ENCODE results near the gene CEMP1.
"Not testable (repeated sequence)": the region's sequence is repeated elsewhere in the genome, so short reads cannot be mapped to it uniquely, and the experiment has no call there.

DNA sequence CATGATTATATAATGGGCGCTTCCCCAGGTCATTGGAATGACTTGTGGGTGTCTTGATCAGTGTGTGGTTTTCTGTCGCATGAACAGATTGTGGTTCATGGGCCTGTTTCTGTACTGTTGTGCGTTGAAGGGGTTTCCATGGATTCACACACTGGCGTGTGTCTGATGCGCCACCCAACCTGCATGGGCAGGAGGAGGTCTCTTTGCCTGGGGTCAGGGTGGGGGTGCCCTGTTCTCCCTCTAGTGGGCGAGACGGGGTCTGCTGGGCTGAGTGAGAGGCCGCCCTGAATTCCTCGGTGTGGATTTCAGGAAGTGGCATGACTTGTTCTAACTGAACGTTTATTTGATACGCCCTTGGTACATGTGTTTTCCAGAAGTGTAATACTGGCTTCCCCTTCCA, 48.9 kb upstream of the CEMP1 start:
- TF ChIP-seq MEF2A (IDR thresholded peaks at IDR 0.05; ENCODE audit: borderline replicate concordance, low read depth); NRF1 (IDR thresholded peaks at IDR 0.05; ENCODE audit: low read depth, low read length); POLR2AphosphoS5 (IDR thresholded peaks at IDR 0.05; ENCODE audit: low read depth, low read length): not testable (repeated sequence)
- TF ChIP-seq, protein P1, sequence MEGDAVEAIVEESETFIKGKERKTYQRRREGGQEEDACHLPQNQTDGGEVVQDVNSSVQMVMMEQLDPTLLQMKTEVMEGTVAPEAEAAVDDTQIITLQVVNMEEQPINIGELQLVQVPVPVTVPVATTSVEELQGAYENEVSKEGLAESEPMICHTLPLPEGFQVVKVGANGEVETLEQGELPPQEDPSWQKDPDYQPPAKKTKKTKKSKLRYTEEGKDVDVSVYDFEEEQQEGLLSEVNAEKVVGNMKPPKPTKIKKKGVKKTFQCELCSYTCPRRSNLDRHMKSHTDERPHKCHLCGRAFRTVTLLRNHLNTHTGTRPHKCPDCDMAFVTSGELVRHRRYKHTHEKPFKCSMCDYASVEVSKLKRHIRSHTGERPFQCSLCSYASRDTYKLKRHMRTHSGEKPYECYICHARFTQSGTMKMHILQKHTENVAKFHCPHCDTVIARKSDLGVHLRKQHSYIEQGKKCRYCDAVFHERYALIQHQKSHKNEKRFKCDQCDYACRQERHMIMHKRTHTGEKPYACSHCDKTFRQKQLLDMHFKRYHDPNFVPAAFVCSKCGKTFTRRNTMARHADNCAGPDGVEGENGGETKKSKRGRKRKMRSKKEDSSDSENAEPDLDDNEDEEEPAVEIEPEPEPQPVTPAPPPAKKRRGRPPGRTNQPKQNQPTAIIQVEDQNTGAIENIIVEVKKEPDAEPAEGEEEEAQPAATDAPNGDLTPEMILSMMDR (IDR thresholded peaks at IDR 0.05): not testable (repeated sequence)

All from SK-N-SH (cell line).